CD4-positive, alpha-beta T cell treated with Interleukin-15 for 1 hour (primary cell): Measurements from ENCODE around the gene NCAM2.

Source experiments
- DNase-seq: peaks from one replicate; pipeline ENCODE4 v3.0.0-alpha.2; 2020

Gene NCAM2

GRCh38 chr21:21464684-21465083, 466.5 kb downstream of the NCAM2 start:
- DNase-seq: no peak

DNA sequence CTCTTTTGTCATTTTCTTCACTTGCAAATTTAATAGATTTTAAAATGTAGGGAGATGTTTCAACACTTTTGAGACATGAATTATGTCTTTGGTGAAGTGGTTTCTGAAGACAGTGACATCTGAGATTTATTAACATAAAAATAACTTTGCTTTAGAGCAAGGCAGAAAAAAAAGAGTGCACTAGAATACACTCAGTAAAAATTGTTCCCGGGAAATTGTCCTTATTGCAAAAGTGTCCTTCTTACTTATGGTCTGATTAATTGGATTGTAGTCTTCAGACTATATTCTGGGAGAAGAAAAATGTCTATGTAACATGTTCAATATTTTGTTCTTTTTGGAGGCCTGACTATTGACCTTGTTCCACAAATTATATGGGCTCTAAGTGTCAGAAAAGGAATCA, 468.5 kb downstream of the NCAM2 start:
- no peak for DNase-seq

- no peak for DNase-seq
These were observed 469.8 kb downstream of the NCAM2 start for GRCh38 chr21:21468003-21468402.

DNA sequence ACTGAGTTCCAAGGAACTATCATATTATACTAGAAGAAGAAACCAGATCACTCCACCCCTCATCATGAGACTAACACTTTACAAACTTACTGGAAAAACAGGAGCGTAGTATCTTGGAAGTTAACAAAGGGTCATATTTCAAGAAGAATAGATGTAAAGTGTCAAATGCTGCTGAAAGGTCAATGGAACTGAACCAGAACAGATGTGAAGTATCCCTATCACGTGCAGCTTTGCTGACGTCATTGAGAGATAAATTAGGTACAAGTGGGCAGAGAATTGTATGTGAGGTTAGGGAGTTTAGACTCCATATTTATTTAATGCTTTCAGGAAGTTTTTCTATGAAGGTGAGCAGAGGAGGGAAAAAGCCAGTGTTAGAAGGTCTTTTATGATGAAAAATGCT, 483.0 kb downstream of the NCAM2 start:
- no peak for DNase-seq

- DNase-seq: no peak
These were observed 510.6 kb downstream of the NCAM2 start for GRCh38 chr21:21508859-21509258.

- DNase-seq: no peak
These were observed 532.5 kb downstream of the NCAM2 start for GRCh38 chr21:21530680-21531079.

DNA sequence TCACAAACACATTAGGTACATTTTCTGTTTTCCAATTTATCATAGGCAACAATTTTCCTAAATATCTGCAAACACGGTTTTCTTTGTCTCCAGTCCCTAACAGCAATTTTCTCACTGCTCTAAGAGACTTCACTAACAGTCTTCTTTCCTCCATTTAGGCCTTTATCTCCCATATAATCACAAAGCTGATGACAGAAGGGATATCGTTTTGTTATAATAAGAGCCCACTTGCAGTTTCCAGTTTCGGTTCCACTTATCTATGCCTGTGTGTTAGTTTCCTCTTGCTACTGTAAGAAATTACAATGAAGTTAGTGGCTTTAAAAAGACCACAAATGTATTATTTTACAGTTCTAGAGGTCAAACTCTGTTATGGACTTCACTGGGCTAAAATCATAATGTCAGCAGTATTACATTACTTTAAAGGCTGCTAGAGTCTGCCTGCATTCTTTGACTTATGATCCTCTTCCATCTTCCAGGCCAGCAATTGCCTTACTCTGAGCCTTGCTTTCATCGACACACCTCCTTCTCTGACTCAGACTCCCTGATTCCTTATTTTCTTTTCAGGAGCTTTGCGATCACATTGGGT, 549.3 kb downstream of the NCAM2 start:
- DNase-seq: no peak

GRCh38 chr21:21559285-21560045, 561.3 kb downstream of the NCAM2 start:
- no peak for DNase-seq
